GM11168 (cell line): ENCODE data around the gene DNASE1L2.

ENCODE experiments used
- in situ Hi-C: fragments of 300-500 bp; cut with MboI; formaldehyde crosslinking; loops from one replicate; pipeline ENCODE4 v1.12.0; 2022; ENCODE audit warnings: low sequenced_read_pairs; ENCODE audit not compliant: unreplicated experiment

The DNASE1L2 gene

DNA sequence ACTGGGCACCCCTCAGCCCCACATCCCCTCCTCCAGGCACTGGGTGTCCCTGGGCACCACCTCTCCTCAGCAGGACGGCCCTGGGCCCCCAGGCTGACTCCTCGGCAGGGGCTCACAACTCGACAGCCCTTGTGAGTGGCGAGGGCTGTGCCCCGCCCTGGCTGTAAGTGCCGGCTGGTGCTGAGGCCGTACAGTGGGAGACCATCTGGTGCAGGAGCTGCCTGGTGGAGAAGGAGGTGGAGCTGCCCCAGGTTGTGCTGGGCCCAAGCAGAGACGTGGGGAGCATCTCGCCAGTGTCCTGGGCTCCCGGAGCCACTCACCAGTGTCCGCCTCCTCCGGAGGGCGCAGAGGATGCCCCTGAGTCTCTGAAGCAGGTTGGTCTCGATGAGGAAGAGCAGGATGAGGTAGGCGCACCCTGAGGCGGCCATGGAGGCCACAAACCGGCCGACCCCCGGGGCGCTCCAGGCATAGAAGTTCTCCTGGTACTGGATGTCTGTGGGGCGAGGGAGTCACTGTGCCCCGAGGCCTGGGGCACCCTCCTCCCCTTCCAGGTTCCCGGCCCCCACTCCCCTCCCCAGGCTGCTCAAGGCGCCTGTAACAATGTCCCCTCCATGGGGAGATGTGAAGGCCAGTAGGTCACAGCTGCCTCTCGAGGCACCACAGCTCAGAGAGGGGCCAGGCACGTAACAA is 46.8 kb downstream of the DNASE1L2 start:
- in situ Hi-C loops, result no loop called here

- in situ Hi-C loops, result no loop called here
Observed at GRCh38 chr16:2284001-2284770, 47.9 kb downstream of the DNASE1L2 start.

DNA sequence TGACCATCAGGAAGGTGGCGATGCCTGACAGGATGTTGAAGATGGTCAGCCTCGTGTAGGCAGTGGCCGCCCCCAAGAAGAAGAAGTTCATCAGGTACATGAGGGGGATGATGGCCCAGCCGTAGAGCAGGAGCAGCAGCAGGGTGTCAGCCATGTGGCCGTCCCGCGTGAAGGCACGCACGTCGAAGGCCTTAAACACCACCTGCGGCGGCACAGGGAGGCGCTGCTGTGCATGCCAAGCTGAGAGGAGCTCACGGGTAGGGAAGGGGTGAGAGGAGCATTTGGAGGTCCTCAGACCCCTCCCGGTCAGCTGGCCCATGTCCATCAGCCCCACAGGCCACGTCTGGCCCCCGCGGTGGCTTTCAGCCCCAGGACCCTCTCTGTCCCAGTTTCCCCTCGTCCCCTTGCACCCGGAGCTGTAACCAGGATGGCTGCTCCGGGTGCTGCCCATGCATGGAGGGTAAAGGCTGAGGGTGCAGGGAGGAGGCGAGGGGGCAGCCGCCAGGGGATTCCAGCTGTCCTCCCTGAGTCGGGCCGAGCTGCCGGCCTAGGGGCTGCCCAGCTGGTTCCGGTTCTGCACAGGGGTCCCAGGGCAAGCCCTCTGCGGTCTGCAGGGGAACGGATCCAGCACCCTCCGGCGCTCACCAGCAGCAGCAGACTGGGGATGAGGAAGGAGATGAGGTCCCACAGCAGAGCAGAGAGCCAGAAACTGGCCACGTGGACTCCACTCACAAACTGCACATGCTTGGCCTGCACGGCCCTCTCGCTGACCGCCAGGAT is 48.7 kb downstream of the DNASE1L2 start:
- in situ Hi-C loops, result no loop called here

GRCh38 chr16:2285731-2286191 is 49.5 kb downstream of the DNASE1L2 start:
- in situ Hi-C loops, result no loop called here

DNA sequence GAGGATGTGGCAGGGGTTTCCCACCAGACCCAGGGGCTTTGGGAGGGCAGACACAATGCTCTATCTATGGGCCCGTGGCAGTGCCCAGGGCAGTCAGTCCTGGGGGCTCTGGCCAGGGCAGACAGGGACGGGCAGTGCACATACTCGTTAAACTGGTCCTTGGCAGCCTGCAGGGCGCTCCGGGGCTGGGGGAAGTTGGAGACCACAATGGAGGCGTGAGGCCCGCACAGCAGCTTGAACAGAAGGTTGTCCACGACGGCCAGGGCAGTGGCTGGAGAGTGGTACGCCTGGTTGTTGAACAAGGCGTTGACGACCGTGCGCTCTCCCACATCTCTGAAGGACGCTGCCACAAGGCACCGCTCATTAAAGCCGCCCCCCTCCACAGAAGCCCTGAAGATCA is 50.3 kb downstream of the DNASE1L2 start:
- in situ Hi-C loops, result no loop called here

DNA sequence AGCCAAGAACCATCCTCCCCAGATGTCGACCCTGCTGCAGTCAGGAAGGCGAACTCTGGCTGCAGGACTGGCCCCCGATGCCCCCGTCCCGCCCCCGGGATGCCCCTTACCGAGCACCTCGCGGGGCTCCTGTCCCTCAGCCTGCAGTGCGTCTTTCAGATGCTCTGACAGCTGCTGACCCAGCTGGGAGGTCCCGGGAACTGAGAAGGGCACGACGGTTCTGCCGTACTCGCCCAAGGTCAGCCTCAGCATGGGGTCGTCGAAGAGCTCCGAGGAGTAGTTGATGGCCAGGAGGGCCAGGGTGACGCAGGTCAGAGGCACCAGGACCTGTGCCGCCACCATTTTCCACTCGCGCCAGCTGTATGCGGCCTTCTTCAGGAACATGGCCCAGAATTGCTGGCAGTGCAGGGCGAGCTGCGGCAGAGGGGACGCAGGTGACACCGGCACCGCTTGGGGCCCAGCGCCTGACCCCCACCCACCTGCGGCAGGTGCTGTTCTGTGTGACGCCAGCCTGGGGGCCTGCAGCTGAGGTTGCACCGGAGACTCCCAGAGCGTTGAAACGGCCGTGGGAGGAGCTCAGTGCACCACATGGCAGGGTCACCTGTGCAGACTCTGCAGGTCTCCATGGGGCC is 51.8 kb downstream of the DNASE1L2 start:
- in situ Hi-C loops, result no loop called here
